ENCODE data around the gene CAMK2D. TPM values are rescaled to one million over a fixed set of nuclear protein-coding genes. Genes with fewer than 3 reads are reported as not detected.

The CAMK2D gene
- polyA plus RNA-seq, 3 donors = 10.4 to 30.6 (median 19.6) TPM

- no peak overlapping the region for H3K4me3 ChIP-seq (replicated peaks in 1 of 3; ENCODE audit: low read depth in 2 of 3, low read length in 3 of 3)
- no peaks in the 10 kb centered on the region for H3K79me2 ChIP-seq (ENCODE audit: insufficient read depth, low read length)
- H3K27me3 ChIP-seq (ENCODE audit: control insufficient read depth in 2 of 2, insufficient read depth in 2 of 2, low read length in 2 of 2) = peaks cover 15 to 35% of the 10 kb centered on the region in 2 donors
- no peak for DNase-seq
- no peak overlapping the region for H3K9ac ChIP-seq (ENCODE audit: insufficient read depth, low read length, poor library complexity, severe bottlenecking)
- H3K9me3 Mint-ChIP-seq = peaks cover 0 to 4% (median 2%) of the 10 kb centered on the region in 7 donors
- TF ChIP-seq CTCF (IDR thresholded peaks at IDR 0.05) = no peak
- no peaks in the 10 kb centered on the region for H3K4me1 ChIP-seq (ENCODE audit: control insufficient read depth in 1 of 2, insufficient read depth in 2 of 2, low read length in 2 of 2)
- intact Hi-C loops (cut with micrococcal nuclease) = no loop called here
- H3K27me3 Mint-ChIP-seq (ENCODE audit: low read depth in 3 of 3) = peaks cover 14 to 37% (median 36%) of the 10 kb centered on the region in 3 donors
- no peak overlapping the region for H3K27ac ChIP-seq (ENCODE audit: low read depth in 1 of 2, low read length in 2 of 2)
- H3K4me2 ChIP-seq (replicated peaks; ENCODE audit: extremely low read depth, low read length, poor library complexity, severe bottlenecking) = no peak overlapping the region
- H3K4me3 Mint-ChIP-seq = no peak overlapping the region
- WGBS (ENCODE audit: insufficient coverage) = no CpG with 5 or more reads among the region's 3 CpGs
- peaks cover 35% of the 10 kb centered on the region for H4K20me1 ChIP-seq (ENCODE audit: insufficient read depth, low read length)
- H3K9me3 ChIP-seq (replicated peaks in 1 of 2; ENCODE audit: control insufficient read depth in 1 of 2, insufficient read depth in 1 of 2, low read length in 2 of 2) = no peaks in the 10 kb centered on the region
- H2AFZ ChIP-seq (ENCODE audit: insufficient read depth, low read depth, low read length, poor library complexity, severe bottlenecking) = no peak overlapping the region
- peaks cover 2% of the 10 kb centered on the region for H3K4me1 Mint-ChIP-seq
- no peak overlapping the region for H3K27ac Mint-ChIP-seq
- H3K36me3 Mint-ChIP-seq = no peaks in the 10 kb centered on the region
- H3K36me3 ChIP-seq (replicated peaks in 1 of 2; ENCODE audit: control insufficient read depth in 1 of 2, insufficient read depth in 2 of 2, low read length in 2 of 2) = no peaks in the 10 kb centered on the region
These were observed 188.9 kb downstream of the CAMK2D start for GRCh38 chr4:113572620-113573019.

GRCh38 chr4:113566015-113566795, 195.3 kb downstream of the CAMK2D start:
- DNase-seq = no peak
- H3K79me2 ChIP-seq (ENCODE audit: insufficient read depth, low read length) = no peaks in the 10 kb centered on the region
- H3K4me1 ChIP-seq (ENCODE audit: control insufficient read depth in 1 of 2, insufficient read depth in 2 of 2, low read length in 2 of 2) = peaks cover 15 to 21% of the 10 kb centered on the region in 2 donors
- H2AFZ ChIP-seq (ENCODE audit: insufficient read depth, low read depth, low read length, poor library complexity, severe bottlenecking) = no peak overlapping the region
- peaks cover 24% of the 10 kb centered on the region for H3K4me1 Mint-ChIP-seq
- no peaks in the 10 kb centered on the region for H3K9me3 Mint-ChIP-seq
- H3K4me3 Mint-ChIP-seq = peak overlapping the region in 1 of 2 donors; percentile 62
- intact Hi-C loops (cut with micrococcal nuclease) = no loop called here
- H3K36me3 Mint-ChIP-seq = peaks cover 5 to 7% of the 10 kb centered on the region in 2 donors
- H3K27me3 ChIP-seq (ENCODE audit: control insufficient read depth in 2 of 2, insufficient read depth in 2 of 2, low read length in 2 of 2) = peaks cover 39 to 72% of the 10 kb centered on the region in 2 donors
- H3K9ac ChIP-seq (ENCODE audit: insufficient read depth, low read length, poor library complexity, severe bottlenecking) = no peak overlapping the region
- 94% methylated on average over 2 of the region's 3 CpGs for WGBS (ENCODE audit: insufficient coverage)
- H4K20me1 ChIP-seq (ENCODE audit: insufficient read depth, low read length) = peaks cover 52% of the 10 kb centered on the region
- H3K9me3 ChIP-seq (replicated peaks in 1 of 2; ENCODE audit: control insufficient read depth in 1 of 2, insufficient read depth in 1 of 2, low read length in 2 of 2) = no peaks in the 10 kb centered on the region
- H3K4me2 ChIP-seq (replicated peaks; ENCODE audit: extremely low read depth, low read length, poor library complexity, severe bottlenecking) = no peak overlapping the region
- peaks cover 39 to 59% (median 50%) of the 10 kb centered on the region in 3 donors for H3K27me3 Mint-ChIP-seq (ENCODE audit: low read depth in 3 of 3)
- no peaks in the 10 kb centered on the region for H3K36me3 ChIP-seq (replicated peaks in 1 of 2; ENCODE audit: control insufficient read depth in 1 of 2, insufficient read depth in 2 of 2, low read length in 2 of 2)
- H3K27ac ChIP-seq (ENCODE audit: low read depth in 1 of 2, low read length in 2 of 2) = no peak overlapping the region
- H3K4me3 ChIP-seq (replicated peaks in 1 of 3; ENCODE audit: low read depth in 2 of 3, low read length in 3 of 3) = no peak overlapping the region
- no peak overlapping the region for H3K27ac Mint-ChIP-seq
- no peak for TF ChIP-seq CTCF (IDR thresholded peaks at IDR 0.05)

Data from CD14-positive monocyte (primary cell).